VCaP (cell line): ENCODE measurements around the gene CPNE4.
A peak's percentile ranks its signal among the peaks of the same experiment; 100 is the strongest.

Experiments used
- H3K27ac ChIP-seq: fragments of 450-650 bp; 2 replicates; pipeline ENCODE4 v1.5.1; 2017
- TF ChIP-seq, protein P1 (sequence below): fragments of 450-650 bp; conservative IDR thresholded peaks from 2 replicates; pipeline ENCODE4 v1.5.1; 2017; ENCODE audit warnings: mild to moderate bottlenecking, moderate library complexity

CPNE4 gene

DNA sequence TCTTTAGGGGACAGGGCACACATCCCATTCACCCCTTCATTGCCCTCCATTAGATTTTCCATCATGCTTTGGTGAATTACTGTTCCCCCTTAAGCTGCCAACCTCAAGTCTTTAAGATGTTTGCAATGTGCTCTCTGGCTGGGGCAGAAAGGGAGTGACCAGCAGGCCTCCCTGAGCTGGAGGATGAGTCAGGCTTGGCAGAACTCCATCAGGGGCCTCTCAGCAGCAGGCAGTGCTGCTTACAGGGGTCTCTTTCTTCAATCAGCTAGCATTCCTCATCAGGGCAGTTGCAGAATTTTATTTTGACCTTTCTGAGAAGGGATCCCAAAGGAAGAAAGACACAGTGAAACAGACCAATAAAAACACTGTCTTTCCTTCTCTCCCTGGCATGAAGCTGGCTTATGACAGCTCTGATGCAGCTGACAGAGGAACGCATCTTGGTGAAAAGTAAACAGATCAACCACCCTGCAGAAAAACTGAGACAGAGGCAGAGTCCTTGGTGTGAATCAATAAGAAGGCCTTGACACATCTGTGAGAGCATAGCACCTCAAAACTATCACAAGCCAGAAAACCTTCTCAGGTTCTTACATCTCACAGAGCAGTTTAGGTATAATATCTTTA, 443.3 kb downstream of the CPNE4 start:
- H3K27ac ChIP-seq = peak overlapping the region; percentile 58
- TF ChIP-seq, protein P1, sequence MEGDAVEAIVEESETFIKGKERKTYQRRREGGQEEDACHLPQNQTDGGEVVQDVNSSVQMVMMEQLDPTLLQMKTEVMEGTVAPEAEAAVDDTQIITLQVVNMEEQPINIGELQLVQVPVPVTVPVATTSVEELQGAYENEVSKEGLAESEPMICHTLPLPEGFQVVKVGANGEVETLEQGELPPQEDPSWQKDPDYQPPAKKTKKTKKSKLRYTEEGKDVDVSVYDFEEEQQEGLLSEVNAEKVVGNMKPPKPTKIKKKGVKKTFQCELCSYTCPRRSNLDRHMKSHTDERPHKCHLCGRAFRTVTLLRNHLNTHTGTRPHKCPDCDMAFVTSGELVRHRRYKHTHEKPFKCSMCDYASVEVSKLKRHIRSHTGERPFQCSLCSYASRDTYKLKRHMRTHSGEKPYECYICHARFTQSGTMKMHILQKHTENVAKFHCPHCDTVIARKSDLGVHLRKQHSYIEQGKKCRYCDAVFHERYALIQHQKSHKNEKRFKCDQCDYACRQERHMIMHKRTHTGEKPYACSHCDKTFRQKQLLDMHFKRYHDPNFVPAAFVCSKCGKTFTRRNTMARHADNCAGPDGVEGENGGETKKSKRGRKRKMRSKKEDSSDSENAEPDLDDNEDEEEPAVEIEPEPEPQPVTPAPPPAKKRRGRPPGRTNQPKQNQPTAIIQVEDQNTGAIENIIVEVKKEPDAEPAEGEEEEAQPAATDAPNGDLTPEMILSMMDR = no peak

DNA sequence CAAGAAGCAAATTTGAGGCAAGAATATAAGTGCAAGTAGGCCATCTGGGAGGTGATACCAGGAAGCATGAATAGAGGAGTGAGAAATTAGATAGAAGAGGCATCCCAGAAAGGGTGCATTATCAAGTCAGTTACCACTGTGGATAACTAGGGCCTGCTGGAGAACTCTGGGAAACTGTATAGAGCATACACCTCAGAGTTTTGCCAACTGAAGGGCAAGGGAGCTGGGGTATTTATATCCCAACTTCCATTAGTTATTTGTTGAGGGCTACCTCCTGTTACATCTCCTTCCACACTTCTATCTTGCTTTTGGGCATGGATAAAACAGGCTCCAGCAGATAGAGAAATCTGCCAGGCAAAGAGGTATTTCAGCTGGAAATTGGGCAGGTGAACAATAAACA, 448.5 kb downstream of the CPNE4 start:
- TF ChIP-seq, protein P1 = no peak
- H3K27ac ChIP-seq = no peak overlapping the region

DNA sequence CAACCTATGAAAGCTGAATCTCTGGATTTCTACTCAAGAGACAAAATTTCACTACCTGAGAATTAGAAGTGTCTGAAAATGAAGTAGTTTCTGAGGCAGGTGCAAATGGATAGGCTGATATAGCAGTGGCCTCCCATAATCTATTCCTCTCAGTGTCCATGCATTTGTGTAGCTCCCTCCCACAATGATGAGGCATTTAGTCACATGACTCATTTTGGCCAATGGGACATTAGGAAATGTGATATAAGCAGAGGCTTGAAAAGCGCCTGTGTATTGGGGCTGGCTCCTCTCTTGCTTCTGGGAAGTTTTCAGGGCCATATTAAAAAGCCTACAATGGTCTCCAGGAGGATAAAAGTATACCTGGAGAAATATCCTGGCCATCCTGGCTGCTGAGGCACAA, 452.4 kb downstream of the CPNE4 start:
- H3K27ac ChIP-seq = no peak overlapping the region
- TF ChIP-seq, protein P1 = no peak

DNA sequence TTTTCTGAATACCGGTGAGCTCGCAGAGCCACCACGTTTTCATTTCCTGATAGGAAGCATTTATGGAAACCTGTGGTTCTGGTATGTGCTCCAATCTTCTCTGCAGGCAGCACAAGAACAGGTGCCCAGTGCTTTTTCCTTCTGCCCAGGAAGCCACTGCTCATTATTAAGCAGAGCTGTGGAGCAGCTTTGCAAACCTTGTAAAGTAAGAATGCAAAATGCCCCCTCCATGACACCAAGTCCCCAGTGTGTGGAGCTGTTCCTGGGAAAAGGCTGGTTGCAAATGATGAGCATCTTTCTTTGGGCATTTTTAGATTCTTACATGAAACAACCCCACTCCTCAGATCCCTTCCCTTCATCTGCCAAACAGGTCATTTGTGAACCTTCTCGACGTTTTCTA, 466.4 kb downstream of the CPNE4 start:
- TF ChIP-seq, protein P1 = peak; percentile 59
- peak overlapping the region; percentile 76 for H3K27ac ChIP-seq

DNA sequence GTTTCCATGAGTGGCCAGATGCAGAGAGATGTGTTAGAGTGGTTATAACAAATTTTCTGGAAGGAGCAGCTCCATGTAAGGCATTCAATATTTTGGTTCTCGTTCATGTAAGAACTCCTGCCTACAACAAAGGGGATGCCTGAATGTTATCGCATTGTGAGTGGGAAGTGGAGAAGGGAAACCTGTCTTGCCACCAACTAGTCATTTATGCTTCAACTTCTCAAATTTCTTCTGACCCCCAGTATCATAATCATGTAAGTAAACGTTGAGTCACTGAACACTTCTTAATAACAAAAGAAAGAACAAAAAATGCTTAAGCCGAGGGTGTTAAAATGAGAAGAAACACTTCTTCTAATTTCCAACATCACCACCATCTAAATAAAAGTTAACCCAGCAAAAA, 470.0 kb downstream of the CPNE4 start:
- no peak overlapping the region for H3K27ac ChIP-seq
- TF ChIP-seq, protein P1 = no peak

DNA sequence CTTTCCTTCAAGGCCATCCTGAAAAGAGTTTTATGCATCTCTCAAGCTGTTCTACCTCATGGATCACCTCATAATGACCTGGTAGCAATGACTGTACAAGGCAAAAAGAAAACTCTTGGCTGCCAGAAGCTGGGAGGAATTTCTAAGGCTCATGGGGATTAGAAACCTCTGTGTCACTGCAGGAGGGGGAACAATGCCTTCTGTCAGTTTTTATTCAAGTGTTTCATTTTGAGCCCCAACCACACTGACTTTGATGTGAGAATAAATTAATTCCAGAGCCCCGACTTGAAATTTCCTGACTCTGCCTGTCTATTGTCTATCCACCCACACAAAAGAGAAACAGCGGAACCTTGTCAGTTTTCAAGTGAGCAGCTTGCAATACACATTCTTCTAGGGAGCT, 473.3 kb downstream of the CPNE4 start:
- no peak overlapping the region for H3K27ac ChIP-seq
- TF ChIP-seq, protein P1 = no peak

DNA sequence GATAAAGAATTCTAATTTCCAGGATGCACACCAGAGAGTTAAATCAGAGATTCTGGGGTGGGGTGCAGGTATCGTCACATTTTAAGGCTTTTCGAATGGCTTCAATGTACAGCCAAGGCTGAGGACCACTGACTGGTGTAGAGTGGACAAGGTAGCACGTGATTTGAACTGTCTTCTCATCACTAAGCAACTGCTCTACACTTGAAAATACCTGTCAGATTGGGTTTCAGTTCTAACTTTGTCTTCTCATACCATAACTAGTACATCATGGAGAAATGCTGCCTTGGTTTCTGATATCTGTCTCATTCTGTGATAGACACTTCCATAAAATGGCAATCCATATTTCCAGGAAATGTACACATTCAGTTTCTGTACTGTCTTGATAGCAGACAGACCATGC, 474.0 kb downstream of the CPNE4 start:
- H3K27ac ChIP-seq = no peak overlapping the region
- TF ChIP-seq, protein P1 = no peak
